ENCODE results near the gene SLC24A1. TPM values are rescaled to one million over a fixed set of nuclear protein-coding genes. Genes with fewer than 3 reads are reported as not detected.

Gene SLC24A1
- total and polyA plus RNA-seq, 2 of the 13 experiments (the other 11 are each of a cell fraction or from before 2014, with no cell fraction given): 5.9 to 8.3 TPM

- TF ChIP-seq ZNF710 (CRISPR knock-in tag; IDR thresholded peaks at IDR 0.05; ENCODE audit: borderline replicate concordance): peak; percentile 78; the same call in 1 of the 2 replicates
- TF ChIP-seq NFE2 (CRISPR knock-in tag; IDR thresholded peaks at IDR 0.05): no peak
- peak; percentile 67; the same call in 1 of the 2 replicates for TF ChIP-seq ZNF546 (CRISPR knock-in tag; conservative IDR thresholded peaks at IDR 0.05)
- peak; percentile 97 for TF ChIP-seq PHF8 (CRISPR knock-in tag; IDR thresholded peaks at IDR 0.05)
- peak; percentile 92 for TF ChIP-seq ARID5B (CRISPR knock-in tag; IDR thresholded peaks at IDR 0.05)
- TF ChIP-seq HIVEP1 (CRISPR knock-in tag; IDR thresholded peaks at IDR 0.05): 0 out of 2 replicates have a peak, but pooled peaks have one; percentile 59
- no peak for TF ChIP-seq SYNCRIP (IDR thresholded peaks at IDR 0.05; ENCODE audit: insufficient read depth, low read depth, low read length)
- peak; percentile 98 for TF ChIP-seq ZMYM4 (CRISPR knock-in tag; IDR thresholded peaks at IDR 0.05)
- peak; percentile 94 for TF ChIP-seq NRL (CRISPR knock-in tag; IDR thresholded peaks at IDR 0.05; ENCODE audit: borderline replicate concordance)
- TF ChIP-seq ELF3 (CRISPR knock-in tag; IDR thresholded peaks at IDR 0.05): peak; percentile 86
- TF ChIP-seq GLI4 (CRISPR knock-in tag; IDR thresholded peaks at IDR 0.05; ENCODE audit: borderline replicate concordance): 0 out of 2 replicates have a peak, but pooled peaks have one; percentile 30
- TF ChIP-seq TBX2 (CRISPR knock-in tag; IDR thresholded peaks at IDR 0.05; ENCODE audit: borderline replicate concordance): peak; percentile 87
- TF ChIP-seq GRHL1 (CRISPR knock-in tag; conservative IDR thresholded peaks at IDR 0.05): no peak
- TF ChIP-seq MTF1 (CRISPR knock-in tag; IDR thresholded peaks at IDR 0.05): no peak
- no peak for TF ChIP-seq ZNF672 (CRISPR knock-in tag; IDR thresholded peaks at IDR 0.05)
- TF ChIP-seq ATF7 (IDR thresholded peaks at IDR 0.05): no peak
- no peak for TF ChIP-seq ATF7 (CRISPR knock-in tag; IDR thresholded peaks at IDR 0.05)
- no peak for TF ChIP-seq CEBPB (IDR thresholded peaks at IDR 0.05; ENCODE audit: borderline replicate concordance, low read depth, low read length)
- TF ChIP-seq ZFP36L1 (CRISPR knock-in tag; IDR thresholded peaks at IDR 0.05): peak; percentile 95
- TF ChIP-seq WIZ (CRISPR knock-in tag; IDR thresholded peaks at IDR 0.05): peak; percentile 94
- TF ChIP-seq HOXD1 (CRISPR knock-in tag; IDR thresholded peaks at IDR 0.05): peak; percentile 42
- peak; percentile 85 for TF ChIP-seq ZSCAN31 (CRISPR knock-in tag; IDR thresholded peaks at IDR 0.05; ENCODE audit: low read depth)
- TF ChIP-seq ZNF547 (CRISPR knock-in tag; IDR thresholded peaks at IDR 0.05): peak; percentile 92
Observed at GRCh38 chr15:65610871-65611718, 10.6 kb upstream of the SLC24A1 start, which contains the start of gene INTS14 (continued).
